NCI-H526 treated with DMSO at 0.1 percent for 48 hours (cell line): ENCODE measurements around the gene GSG1L.

Source experiments
- DNase-seq: peaks from one replicate; lab custom pipeline; 2025; lab: John Stamatoyannopoulos, UW

Gene GSG1L

GRCh38 chr16:28091656-28092055 is 28.1 kb upstream of the GSG1L start:
- no peak for DNase-seq

DNA sequence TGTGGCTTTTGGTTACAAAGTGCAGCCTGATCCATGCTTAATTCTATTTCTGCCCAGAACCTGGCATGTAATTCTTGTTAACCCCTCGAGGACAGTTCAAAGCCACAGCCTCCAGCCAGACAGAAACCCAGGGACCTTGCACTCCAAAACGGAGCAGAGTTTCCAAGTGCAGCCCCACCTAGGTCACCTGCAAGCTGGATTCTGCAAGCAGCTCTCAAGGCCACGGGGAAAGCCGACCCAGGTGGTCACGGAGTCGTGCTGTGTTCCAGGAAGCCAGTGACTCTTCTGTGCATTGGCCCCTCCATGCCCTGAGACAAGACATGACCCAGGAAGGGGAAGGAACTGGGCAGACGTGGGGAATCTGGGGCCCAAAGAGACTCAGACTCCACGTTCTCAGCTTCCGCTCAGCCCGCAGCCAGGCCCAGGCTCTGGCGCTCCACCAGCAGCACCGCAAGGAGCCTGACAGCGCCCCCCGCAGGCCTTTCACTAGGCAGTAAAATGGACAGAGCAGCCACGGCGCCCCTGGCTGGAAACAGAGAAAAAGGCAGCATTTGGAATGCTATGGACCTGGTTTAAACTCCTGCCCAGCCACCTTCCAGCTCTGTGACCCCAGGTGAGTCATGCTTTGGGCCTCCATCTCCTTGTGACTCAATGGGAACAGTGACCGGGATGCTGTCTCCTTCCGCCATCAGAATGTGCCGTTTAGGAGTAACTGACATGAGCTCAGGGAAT is 27.3 kb upstream of the GSG1L start:
- DNase-seq, result no peak

DNA sequence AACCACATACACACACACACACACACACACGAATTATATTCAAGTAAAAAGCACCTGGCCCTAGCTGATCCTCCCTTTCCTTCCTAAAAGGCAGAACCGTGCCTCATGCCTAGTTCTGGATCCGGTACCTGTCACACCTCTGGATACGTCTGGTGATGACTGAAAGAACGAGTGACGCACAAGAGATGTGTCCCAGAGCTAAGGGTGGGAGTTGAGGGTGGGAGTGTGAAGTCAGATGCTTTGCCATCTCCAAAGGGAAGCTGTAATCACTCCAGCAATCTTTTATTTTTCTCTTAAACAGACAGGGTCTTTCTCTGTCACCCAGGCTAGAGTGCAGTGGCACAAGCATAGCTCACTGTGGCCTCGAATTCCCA is 26.5 kb upstream of the GSG1L start:
- DNase-seq, result no peak

- no peak for DNase-seq
These were observed 25.9 kb upstream of the GSG1L start for GRCh38 chr16:28089205-28089991.

GRCh38 chr16:28087675-28088300 is 24.3 kb upstream of the GSG1L start:
- no peak for DNase-seq

GRCh38 chr16:28087140-28087660 is 23.7 kb upstream of the GSG1L start:
- DNase-seq, result no peak

GRCh38 chr16:28086186-28087139 is 22.9 kb upstream of the GSG1L start:
- DNase-seq, result no peak

- DNase-seq, result no peak
These were observed 22.1 kb upstream of the GSG1L start for GRCh38 chr16:28085389-28086171.

GRCh38 chr16:28084209-28084608 is 20.7 kb upstream of the GSG1L start:
- no peak for DNase-seq

DNA sequence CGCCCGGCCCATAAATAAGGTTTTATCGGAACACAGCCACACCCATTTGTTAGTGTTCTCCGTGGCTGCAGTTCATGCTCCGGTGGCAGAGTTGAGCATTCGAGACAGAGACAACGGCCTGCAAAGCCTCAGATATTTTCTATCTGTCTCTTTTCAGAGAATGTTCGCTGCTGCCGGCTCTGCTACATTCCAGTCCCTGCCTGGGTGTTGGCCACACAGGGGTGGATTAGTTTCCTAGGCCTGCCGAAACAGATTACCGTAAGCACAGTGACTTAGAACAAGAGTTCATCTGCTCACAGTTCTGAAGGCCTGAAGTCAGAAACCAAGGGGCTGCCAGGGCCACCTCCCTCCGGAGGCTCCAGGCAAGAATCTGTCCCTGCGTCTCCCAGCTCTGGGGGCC is 19.1 kb upstream of the GSG1L start:
- DNase-seq, result no peak

DNA sequence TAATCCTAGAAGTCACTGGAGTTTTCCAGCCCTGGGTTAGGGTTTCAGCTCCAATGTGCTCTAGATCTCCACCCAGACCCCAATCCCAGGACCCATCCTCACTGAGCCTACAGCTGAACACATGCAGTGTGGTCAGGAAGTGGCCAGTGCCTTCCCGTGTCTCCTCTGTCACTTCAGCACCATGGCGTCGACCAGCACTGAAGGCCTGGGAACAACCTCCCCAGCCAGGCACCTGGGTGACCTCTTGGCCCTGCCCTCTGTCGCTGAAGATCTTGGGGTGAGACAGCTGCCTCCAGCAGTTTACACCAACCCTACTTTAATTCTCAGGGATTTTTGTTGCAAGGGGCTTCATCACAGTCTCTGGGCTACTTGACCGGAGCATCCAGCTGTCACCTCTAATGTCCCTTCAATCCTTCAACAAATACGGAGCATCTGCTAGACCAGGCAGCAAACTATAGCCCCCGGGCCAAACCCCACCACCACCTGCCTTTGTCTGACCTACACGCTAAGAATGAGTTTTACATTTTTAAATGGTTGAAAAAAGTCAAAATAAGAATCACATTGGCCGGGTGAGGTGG is 18.0 kb upstream of the GSG1L start:
- no peak for DNase-seq

DNA sequence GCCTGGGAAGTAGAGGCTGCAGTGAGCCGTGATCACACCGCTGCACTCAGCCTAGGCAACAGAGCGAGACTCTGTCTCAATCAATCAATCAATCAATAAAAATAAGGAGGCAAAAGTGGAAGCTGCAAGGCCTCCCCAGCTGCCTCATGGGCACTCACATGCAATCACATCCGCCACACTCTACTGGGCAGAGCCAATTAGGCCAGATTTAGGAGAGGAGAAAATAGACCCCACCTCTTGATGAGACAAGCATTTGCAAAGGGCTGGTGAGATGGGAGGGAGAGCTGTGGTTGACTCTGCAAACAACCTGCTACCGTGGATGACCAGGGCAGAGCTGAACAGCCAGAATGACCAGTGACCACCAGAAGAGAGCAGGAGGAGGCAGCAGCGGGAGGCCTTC is 14.7 kb upstream of the GSG1L start:
- DNase-seq, result no peak

GRCh38 chr16:28073836-28074235 is 10.3 kb upstream of the GSG1L start:
- no peak for DNase-seq

DNA sequence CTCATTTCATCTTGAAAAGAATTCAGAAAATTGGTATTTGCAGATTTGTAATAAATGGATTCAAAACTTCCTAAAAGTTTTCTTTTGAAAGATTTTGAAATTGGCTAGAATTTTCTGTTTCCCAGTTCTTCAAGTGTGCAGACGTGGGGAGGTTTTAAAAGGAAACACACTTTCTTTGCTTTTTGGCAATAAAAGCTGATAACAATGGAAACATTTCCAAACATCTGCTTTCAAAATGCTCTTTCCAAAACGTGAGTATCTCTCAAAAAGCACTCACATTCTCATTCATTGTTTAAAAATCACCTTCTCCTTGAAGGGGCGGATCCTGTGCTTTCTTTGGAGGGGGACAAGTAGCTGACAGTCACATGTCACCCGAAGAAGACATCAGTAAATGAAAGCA is 8.6 kb upstream of the GSG1L start:
- DNase-seq, result no peak

- no peak for DNase-seq
These were observed 6.7 kb upstream of the GSG1L start for GRCh38 chr16:28069971-28070794.

DNA sequence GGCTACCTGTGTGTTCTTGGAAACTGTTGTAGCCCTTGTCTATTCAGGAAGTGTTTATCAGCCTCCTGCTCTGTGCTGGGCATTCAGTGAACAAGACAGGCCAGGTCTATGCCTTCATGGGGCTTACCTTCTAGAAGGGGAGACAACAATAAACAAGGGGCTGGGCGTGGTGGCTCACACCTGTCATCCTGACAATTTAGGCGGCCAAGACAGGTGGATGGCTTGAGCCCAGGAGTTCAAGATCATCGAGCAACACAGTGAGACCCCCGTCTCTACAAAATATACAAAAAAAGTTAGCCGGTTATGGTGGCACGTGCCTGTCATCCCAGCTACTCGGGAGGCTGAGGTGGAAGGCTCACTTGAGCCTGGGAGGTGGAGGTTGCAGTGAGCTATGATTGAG is 5.5 kb upstream of the GSG1L start:
- no peak for DNase-seq

GRCh38 chr16:28067604-28068379 is 4.3 kb upstream of the GSG1L start:
- no peak for DNase-seq

DNA sequence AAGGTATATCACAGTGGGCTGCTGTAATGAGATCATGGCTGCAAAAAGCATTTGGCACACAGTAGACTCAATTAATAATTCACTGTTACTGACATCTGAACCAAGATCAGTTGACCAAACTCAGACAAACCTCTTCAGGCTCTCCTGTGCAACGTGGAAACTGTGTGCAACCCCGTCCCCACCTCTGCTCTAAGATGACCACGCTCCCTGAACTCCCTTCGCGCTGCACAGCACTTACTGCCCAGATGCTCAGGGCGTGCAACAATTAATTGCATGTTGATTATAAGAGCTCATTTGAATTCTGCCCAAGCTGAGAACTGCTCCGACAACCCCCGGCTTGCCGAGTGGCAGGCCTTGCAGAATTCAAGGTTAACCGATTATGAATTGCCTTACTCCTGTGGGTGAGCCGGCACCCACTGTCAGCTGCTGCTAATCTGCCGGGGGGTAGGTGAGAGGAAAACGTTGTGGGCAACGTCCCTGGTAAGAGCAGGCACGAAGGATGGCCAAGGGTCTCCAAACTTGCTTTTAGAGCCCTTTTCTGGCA is 1.3 kb upstream of the GSG1L start:
- no peak for DNase-seq

GRCh38 chr16:28064150-28064549 is 636 bp upstream of the GSG1L start:
- DNase-seq, result no peak
